ENCODE measurements around the gene IQGAP3. TPM values are rescaled to one million over a fixed set of nuclear protein-coding genes. Genes with fewer than 3 reads are reported as not detected.
"Not testable (repeated sequence)": the region's sequence is repeated elsewhere in the genome, so short reads cannot be mapped to it uniquely, and the experiment has no call there.

Gene IQGAP3, protein sequence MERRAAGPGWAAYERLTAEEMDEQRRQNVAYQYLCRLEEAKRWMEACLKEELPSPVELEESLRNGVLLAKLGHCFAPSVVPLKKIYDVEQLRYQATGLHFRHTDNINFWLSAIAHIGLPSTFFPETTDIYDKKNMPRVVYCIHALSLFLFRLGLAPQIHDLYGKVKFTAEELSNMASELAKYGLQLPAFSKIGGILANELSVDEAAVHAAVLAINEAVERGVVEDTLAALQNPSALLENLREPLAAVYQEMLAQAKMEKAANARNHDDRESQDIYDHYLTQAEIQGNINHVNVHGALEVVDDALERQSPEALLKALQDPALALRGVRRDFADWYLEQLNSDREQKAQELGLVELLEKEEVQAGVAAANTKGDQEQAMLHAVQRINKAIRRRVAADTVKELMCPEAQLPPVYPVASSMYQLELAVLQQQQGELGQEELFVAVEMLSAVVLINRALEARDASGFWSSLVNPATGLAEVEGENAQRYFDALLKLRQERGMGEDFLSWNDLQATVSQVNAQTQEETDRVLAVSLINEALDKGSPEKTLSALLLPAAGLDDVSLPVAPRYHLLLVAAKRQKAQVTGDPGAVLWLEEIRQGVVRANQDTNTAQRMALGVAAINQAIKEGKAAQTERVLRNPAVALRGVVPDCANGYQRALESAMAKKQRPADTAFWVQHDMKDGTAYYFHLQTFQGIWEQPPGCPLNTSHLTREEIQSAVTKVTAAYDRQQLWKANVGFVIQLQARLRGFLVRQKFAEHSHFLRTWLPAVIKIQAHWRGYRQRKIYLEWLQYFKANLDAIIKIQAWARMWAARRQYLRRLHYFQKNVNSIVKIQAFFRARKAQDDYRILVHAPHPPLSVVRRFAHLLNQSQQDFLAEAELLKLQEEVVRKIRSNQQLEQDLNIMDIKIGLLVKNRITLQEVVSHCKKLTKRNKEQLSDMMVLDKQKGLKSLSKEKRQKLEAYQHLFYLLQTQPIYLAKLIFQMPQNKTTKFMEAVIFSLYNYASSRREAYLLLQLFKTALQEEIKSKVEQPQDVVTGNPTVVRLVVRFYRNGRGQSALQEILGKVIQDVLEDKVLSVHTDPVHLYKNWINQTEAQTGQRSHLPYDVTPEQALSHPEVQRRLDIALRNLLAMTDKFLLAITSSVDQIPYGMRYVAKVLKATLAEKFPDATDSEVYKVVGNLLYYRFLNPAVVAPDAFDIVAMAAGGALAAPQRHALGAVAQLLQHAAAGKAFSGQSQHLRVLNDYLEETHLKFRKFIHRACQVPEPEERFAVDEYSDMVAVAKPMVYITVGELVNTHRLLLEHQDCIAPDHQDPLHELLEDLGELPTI (N-terminal part only)
- 5.5 TPM for polyA plus RNA-seq (ENCODE audit: insufficient read length)

DNA sequence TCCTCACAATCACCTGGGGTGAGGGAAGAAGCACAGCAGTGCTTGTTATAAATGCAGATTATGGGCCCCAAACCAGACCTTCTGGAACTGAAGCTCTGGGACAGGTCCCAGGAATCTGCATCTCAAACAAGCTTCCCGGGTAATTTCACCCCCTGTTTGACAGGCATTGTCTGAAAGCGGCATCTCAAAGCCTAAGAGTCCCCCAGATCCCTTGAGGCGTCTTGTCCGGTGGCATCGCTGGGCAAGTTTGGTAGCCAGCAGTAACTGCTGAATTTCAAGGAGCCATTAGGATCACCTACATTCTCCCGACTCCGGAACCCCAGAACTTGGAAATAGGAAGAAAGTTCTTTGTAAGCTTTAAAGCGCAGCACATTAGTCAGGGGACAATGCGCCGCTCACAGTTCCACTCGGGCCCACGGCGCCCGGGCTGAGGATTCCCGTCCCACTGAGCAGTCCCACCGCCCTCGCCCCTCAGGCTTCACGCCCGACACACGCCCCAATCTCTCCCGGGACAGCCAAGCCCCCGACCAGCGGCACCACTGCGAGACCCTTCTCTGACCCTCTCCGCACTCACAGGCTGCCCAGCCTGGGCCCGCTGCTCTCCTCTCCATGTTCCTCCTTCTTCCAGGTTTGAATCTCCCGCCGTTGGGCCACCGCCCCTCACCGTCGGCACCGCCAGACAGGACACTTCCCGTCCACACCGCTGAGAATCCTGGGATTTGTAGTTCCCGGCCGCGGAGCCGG lies at the start of gene IQGAP3:
TSS of gene IQGAP3 (minus strand) at position 647 of the 744 bp plus-strand sequence. CDS start at position 611, 36 bp downstream.
- DNase-seq (ENCODE audit: low read depth) = peak; percentile 47

DNA sequence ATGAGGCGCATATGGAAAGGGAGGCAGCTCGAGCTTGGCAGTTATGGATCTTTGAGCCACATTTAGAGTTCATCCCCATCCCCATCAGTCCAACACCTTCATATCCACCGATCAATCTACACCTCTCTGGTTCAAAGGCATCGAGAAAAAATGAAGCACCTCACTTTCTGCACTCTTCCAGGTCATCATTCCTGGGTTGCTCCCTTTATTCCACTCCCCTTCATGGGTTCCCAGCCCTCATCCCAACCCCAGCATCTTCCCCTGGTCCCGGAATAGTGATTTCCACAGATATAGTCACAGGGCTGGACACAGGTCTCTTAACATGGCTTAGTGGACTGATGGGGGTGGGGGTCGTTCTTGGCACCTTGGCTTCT lies 47.2 kb upstream of the IQGAP3 start:
- DNase-seq (ENCODE audit: low read depth) = no peak

DNA sequence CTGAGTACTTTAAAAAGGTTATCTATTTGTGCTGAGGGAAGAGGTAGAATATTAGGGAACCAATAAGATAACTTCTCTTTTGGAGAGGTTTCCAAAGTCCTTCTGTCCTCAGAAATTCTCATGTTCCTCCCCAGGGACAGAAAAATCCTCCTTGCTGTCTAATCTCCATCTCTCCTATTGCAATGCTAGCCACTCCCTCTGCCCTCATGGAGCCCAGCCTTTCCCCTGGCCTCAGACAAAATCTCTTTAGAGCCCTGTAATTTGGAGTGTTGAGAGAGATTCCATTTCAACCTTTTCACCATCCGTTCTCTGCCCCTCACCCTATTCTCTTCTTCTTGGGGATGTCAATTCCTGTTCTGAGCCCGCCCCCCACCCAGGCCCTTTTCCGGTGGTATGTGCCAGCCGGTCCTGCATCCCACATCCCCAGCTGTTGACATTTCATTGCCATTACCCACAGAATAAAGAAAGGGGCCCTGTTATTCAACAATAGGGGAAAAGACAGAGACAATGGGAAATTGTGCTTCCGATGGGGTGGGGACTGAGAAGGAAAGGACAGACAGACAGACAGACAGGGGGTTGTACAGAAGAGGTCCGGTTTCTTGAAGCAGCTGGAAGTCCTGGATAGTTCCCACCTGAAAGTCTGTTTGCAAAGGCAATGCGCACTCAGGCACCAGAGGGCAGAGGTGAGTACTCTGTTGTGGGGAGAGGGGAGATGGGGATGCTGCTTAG lies 46.7 kb upstream of the IQGAP3 start, which contains the start of gene HAPLN2:
TSS of gene HAPLN2 (plus strand) at position 563 of the 729 bp plus-strand sequence. CDS start 4,076 bp downstream, outside the sequence.
- no peak for DNase-seq (ENCODE audit: low read depth)

DNA sequence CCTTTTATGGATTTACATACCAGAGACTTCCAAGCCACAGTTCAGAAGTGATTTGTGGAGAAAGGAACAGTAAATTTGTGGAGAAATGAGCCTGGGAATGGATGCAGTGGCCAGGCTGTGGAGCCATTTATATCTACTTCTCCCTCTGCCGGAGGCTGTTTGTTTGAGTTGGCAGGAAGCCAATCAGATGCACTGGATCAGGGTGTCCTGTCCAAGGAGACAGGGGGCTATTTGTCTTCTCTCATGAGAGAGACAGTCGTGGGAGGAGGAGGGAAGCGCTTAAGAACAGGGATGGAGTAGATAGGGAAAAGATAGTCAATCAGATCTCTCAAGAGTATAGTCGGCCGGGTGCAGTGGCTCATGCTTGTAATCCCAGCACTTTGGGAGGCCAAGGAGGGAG lies 44.1 kb upstream of the IQGAP3 start:
- no peak for DNase-seq (ENCODE audit: low read depth)

DNA sequence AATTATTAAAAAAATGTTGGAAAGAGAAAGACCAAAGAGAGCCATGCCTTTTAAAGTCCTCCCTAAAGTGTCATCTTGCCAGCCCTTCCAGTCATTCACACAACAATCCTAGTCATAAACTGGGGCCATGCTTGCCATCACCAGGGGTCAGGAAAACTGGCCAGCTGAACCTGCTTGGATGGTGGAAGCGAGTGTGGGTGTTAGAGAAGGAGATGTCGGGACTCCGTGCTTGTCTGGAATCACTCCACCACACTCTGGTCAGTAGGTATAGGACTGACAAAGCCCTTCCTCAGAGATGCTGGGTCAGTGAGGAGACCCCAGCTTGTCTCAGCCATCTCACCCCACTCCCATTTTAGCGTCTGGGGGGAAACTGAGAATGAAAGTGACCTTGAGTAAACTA lies 43.6 kb upstream of the IQGAP3 start:
- no peak for DNase-seq (ENCODE audit: low read depth)

DNA sequence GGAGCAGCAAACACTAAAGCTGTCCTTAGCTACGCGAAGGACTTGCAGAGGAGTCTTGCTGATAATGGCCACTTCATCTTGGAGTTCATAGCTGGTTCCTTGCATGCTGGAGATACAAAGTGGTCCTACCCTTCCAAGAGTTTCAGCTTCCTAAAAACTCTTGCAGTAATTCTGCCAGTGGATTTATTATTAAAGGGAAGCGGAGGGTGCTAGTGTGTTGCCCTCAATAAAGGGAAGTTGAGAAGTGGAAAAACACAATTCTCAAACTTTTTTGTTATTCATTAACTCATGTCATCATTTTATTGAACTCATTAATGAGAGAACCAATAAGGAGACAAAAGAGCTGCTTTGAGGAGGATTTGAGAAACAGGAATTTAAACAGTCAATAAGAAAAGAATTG lies 40.3 kb upstream of the IQGAP3 start:
- no peak for DNase-seq (ENCODE audit: low read depth)

DNA sequence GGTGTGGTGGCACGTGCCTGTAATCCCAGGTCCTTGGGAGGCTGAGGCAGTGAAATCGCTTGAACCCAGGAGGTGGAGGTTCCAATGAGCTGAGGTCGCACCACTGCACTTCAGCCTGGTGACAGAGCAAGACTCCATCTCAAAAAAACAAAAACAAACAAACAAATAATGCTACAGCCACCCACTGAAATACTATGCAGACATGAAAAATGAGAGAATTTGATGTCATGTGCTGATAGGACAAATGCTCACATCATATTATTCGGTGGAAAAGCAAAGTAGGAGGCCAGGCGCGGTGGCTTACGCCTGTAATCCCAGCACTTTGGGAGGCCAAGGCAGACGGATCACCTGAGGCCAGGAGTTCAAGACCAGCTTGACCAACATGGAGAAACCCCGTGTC lies 37.7 kb upstream of the IQGAP3 start:
- not testable (repeated sequence) for DNase-seq (ENCODE audit: low read depth)

DNA sequence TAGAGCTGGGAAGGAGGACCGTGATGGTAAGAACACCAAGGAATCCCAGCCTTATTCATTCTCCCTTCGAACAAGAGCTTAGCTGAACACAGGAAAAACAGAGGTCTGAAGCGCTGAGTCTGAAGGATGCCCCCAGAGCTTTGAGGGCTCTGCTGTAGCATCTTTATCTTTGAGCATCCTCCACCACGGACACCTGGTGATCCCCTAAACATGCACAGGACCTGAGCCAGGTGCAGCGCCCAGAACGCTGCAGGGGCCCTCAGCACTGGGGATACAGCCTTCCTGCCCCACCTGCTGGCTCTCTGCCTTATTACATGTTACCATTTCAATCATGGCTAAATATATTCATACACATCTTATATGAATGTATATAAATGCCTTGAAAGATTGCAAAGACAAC lies 36.6 kb upstream of the IQGAP3 start:
- no peak for DNase-seq (ENCODE audit: low read depth)

DNA sequence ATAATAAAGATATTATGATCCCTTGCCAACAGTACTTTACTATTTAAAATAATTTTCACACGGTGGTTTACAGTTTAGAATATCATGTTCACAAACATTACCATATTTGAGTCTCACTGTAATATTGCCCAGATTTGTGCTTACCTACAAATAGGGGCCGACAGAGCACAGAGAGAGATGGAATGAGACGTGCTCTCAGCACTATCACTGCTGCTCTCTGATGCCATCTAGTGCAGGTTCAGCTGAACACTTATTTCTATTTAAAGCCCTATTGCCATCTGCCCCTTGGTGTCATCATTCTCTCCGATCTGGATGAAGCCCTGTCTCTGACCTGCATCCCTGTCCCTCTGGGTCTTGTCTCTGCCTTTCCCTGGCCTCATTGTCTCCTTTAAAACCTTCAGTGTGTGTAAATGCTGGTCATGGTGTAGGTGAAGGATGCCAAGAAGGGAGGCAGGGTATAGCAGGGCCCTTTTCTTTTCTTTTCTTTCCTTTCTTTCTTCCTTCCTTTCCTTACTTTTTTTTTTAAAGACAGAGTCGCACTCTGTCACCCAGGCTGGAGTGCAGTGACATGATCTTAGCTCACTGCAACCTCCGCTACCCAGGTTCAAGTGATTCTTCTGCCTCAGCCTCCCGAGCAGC lies 35.8 kb upstream of the IQGAP3 start:
- peak; percentile 45 for DNase-seq (ENCODE audit: low read depth)

DNA sequence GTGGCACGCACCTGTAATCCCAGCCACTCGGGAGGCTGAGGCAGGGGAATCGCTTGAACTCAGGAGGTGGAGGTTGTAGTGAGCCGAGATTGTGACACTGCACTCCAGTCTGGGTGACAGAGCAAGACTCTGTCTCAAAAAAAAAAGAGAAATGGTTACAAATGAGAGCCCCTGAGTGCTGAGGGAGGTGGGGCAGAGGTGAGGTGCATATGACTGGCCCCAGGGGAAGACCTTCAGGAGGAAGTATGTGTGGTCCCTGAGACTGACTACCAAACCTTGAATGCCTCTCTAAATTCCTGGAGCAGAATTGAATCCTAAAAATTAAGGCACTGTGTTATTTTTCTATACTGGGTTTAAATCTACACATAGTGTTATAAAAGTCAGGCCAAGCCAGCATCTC lies 35.0 kb upstream of the IQGAP3 start:
- DNase-seq (ENCODE audit: low read depth) = not testable (repeated sequence)

DNA sequence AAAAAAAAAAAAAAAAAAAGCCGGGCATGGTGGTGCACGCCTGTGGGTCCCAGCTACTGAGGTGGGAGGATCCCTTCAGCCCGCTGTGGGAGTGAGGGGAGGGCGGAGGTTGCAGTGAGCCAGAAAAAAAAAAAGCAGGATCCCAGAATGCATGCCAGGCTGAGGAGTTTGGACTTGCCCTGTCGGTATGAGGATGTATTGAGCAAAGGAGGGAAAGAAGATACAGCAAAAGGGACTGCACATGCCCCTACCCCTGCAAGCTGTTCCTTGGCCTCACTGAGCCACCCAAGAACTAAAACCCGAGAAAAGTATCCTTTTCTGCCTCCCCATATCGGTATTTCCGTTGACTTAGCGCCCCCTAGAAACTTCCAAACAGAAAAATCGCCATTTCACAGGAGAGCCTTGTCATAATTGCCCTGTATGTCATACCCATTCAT lies 30.2 kb upstream of the IQGAP3 start:
- DNase-seq (ENCODE audit: low read depth) = no peak

DNA sequence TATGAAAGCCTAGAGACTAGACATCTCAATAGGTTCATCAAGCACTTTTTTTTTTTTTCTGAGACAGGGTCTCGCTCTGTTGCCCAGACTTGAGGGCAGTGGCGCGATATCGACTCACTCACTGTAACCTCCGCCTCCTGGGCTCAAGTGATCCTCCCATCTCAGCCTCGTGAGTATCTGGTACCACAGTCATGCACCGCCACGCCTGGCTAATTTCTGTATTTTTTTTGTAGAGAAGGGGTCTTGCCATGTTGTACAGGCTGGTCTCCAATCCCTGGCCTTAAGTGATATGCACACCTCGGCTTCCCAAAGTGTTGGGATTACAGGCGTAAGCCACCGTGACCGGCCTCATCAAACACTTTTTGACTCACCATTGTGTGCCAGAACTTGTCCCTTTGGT lies 29.5 kb upstream of the IQGAP3 start:
- DNase-seq (ENCODE audit: low read depth) = no peak

DNA sequence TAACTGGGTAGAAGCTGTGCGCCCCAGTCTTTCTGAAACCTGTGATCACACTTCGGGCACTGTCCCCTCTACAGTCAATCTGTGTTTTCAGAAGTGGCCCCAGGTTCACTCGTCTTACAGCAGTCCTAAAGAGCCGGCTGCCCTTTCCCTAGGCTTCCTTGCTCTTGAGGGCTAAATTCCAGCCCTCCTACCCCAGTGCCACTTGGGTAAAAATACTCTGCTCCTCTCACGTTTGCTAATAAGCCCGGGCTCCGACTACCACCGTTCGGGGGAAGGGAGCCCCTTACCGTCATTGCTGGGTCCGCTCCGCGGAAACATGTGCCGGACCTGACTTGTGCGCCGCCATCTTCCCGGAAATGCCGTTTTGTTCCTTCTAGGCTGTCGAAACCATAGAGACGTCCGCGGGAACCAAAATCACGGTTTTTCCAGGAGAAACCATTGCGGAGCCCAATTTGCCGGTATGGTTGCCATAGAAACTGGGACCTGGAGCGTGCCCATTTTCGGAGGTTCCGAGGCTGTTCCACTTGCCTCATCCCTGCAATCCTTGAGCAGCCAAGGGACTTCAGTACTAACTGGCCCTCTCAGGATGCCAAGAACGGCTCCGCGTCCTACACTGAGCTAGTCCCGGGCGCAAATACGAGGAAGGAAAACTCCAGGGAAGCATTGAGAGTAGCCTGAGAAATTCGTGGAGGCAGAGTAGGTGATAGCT lies 28.9 kb upstream of the IQGAP3 start, which contains the start of gene GPATCH4:
TSS of gene GPATCH4 (minus strand) at position 358 of the 709 bp plus-strand sequence.
- peak; percentile 55 for DNase-seq (ENCODE audit: low read depth)

DNA sequence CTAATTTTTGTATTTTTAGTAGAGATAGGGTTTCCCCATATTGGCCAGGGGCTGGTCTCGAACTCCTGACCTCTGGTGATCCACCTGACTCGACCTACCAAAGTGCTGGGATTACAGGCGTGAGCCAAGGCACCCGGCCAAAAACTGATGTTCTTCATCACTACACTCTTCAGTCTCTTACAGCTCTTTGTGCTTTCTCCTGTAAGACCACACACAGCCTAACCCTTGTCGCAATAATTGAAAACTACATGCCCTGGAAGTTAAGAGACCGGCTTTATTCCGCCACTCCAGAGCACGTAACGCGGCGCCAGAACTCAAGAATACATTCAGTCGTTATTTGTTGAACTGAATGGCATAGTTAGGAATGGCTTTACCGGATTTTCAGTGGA lies 28.4 kb upstream of the IQGAP3 start:
- DNase-seq (ENCODE audit: low read depth) = no peak

DNA sequence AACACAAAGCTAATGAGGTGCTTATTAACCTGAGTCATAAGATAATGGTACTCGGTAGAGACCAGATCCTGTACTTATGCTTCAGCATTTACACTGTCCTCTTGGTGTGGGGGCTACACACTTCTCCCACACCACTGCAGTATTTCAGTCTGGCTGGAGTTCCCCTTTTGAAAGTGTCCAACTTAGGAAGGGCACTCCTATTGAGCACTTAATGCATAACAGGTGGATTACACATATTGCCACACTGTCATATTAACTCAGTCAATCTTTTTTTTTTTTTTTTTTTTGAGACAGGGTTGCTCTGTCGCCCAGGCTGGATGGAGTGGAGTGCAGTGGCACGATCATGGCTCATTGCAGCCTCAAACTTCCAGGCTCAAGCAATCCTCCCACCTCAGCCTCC lies 27.4 kb upstream of the IQGAP3 start:
- DNase-seq (ENCODE audit: low read depth) = no peak

DNA sequence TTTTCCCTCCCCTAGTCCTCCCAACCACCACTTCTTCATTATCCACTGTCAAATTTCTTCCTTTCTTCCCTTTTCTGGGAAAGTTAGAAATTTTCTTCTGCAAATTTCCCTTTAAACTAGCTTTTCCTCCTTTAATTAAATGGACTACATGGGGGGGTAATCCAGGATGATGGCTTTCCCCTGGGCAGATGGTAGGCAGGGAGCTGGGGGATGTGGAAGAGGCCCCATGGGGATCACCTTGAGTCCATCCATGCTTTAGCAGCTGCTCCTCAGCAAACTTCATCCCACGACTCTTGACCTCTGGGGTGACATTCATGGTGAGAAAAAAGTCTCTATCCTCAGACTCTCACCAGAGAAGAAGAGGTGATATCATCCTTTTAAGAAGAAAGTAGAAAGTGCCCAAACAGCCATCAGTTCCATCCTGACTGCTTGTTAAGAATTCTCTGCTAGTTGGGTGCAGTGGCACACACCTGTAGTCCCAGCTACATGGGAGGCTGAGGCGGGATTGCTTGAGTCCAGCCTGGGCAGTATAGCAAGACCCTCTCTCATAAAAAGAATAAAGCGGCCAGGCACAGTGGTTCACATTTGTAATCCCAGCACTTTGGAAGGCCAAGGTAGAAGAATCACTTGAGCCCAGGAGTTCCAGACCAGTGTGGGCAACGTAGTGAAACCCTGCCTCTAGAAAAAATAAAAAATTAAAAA lies 26.5 kb upstream of the IQGAP3 start:
- no peak for DNase-seq (ENCODE audit: low read depth)

DNA sequence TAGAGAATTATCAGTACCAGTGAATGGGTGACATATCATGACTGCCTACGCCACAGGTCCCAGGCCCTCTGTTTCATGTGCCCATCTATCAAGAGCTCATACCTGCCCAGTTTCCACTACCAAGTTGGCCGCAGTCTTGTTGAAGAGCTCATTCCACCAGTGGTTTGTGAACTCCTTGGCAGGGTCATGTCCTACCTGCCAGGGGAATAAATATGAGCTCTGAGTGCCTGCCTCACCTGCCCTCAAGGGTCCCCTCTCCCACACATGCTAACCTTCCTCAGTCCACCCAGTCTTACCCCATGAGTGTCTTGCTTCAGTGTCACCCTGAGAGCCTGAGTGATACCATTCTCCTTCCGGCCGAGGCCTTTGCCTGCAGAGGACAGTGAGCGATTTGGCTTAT lies 25.8 kb upstream of the IQGAP3 start:
- no peak for DNase-seq (ENCODE audit: low read depth)

DNA sequence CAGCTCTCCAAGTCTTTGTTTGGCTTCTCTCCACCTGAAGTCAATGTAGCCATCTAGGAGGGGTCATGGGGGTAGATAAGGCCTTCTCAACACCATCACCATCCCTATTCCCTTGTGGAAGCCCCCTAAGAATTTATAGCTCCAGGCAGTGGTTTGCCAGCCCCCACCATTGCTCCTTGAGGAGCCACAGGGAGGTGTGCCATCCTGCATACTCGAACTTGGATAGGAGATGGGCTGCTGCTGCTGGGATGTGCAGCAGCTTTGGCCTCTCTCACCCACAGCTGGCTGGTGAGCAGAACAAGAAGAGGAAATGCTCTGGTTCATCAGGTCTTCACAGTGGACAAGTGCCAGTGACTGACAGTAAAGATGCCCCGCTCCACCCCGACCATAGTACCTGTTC lies 24.1 kb upstream of the IQGAP3 start:
- no peak for DNase-seq (ENCODE audit: low read depth)
